Loucy (cell line): ENCODE results near the gene ZNF148.

ENCODE experiments used
- H2AFZ ChIP-seq: fragments of 200-600 bp; sonication (generic); 2 replicates; pipeline ENCODE4 v1.6.0; 2016; ENCODE audit warnings: antibody characterized with exemption, mild to moderate bottlenecking, low read length, moderate library complexity
- H3F3A ChIP-seq: fragments of 200-600 bp; 2 replicates; pipeline ENCODE4 v1.6.0; 2016; ENCODE audit warnings: antibody characterized with exemption, low read depth, mild to moderate bottlenecking
- H3K27me3 ChIP-seq: fragments of 200-600 bp; sonication (generic); 2 replicates; pipeline ENCODE4 v1.6.1; 2014; ENCODE audit warnings: low read length, mild to moderate bottlenecking; ENCODE audit not compliant: insufficient read depth, poor library complexity, severe bottlenecking
- H3K36me3 ChIP-seq: fragments of 200-600 bp; sonication (generic); 2 replicates; pipeline ENCODE4 v1.6.1; 2016; ENCODE audit warnings: low read length; ENCODE audit not compliant: insufficient read depth
- H3K4me1 ChIP-seq: fragments of 200-600 bp; sonication (generic); 2 replicates; pipeline ENCODE4 v1.5.1; 2014; ENCODE audit warnings: low read length, mild to moderate bottlenecking; ENCODE audit not compliant: insufficient read depth, poor library complexity, severe bottlenecking
- H3K4me2 ChIP-seq: fragments of 200-600 bp; sonication (generic); 2 replicates; pipeline ENCODE4 v1.6.0; 2014; ENCODE audit warnings: antibody characterized with exemption, low read length, low read depth, mild to moderate bottlenecking; ENCODE audit not compliant: poor library complexity, severe bottlenecking
- H3K4me3 ChIP-seq: fragments of 200-600 bp; sonication (generic); 2 replicates; pipeline ENCODE4 v1.5.1; 2014; ENCODE audit warnings: low read length, mild to moderate bottlenecking, mixed read lengths; ENCODE audit not compliant: poor library complexity, severe bottlenecking
- H3K79me2 ChIP-seq: fragments of 200-600 bp; sonication (generic); 2 replicates; pipeline ENCODE4 v1.6.1; 2014; ENCODE audit warnings: low read length; ENCODE audit not compliant: insufficient read depth
- H3K9ac ChIP-seq: fragments of 200-600 bp; sonication (generic); 2 replicates; pipeline ENCODE4 v1.6.0; 2014; ENCODE audit warnings: mild to moderate bottlenecking, low read depth, low read length, moderate library complexity; ENCODE audit not compliant: poor library complexity, severe bottlenecking
- H3K9me2 ChIP-seq: fragments of 200-600 bp; sonication (generic); replicated peaks from 2 replicates; pipeline ENCODE4 v1.6.1; 2016; ENCODE audit warnings: low read depth, low read length, mixed read lengths
- H3K9me3 ChIP-seq: fragments of 200-600 bp; sonication (generic); 2 replicates; pipeline ENCODE4 v1.6.1; 2014; ENCODE audit warnings: mild to moderate bottlenecking, antibody characterized with exemption, low read length, low read depth; ENCODE audit not compliant: insufficient read depth
- H4K20me1 ChIP-seq: fragments of 200-600 bp; sonication (generic); 2 replicates; pipeline ENCODE4 v1.6.0; 2014; ENCODE audit warnings: antibody characterized with exemption, low read length, mild to moderate bottlenecking; ENCODE audit not compliant: insufficient read depth, poor library complexity, severe bottlenecking
- EZH2phosphoT487 ChIP-seq: fragments of 200-600 bp; IDR thresholded peaks from 2 replicates; pipeline ENCODE4 v1.6.1; 2018; ENCODE audit warnings: antibody characterized with exemption, mild to moderate bottlenecking, moderate library complexity, borderline replicate concordance
- TF ChIP-seq, protein P1 (sequence below): fragments of 200-600 bp; sonication (generic); conservative IDR thresholded peaks from 2 replicates; pipeline ENCODE4 v1.5.1; 2014; ENCODE audit warnings: mild to moderate bottlenecking, antibody characterized with exemption, low read length

The ZNF148 gene

GRCh38 chr3:125367403-125368230 is 7.5 kb downstream of the ZNF148 start:
- Histone ChIP-seq H4K20me1 (peaks cover 75% of the 10 kb centered on the region), H3K9me2 (no peaks in the 10 kb centered on the region), H3K36me3 (peaks cover 3% of the 10 kb centered on the region; the same call in 1 of the 2 replicates)

DNA sequence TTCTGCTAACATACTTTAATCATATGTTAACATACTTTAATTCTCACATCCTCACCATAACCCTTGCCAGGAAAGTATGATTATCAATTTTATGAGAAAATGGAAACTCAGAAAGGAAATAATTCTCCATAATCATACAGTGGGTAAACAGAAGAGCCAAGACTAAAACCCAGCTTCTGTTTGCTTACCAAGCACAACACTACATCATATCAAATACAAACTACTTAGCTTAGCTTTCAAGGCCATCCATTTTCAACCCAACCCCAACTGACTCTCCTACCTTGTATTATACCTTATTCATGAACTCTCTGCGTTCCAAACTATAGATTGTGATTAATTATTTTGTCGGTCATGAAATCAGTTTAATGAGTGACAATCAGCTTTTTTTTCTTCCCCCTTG is 9.0 kb downstream of the ZNF148 start:
- Histone ChIP-seq H3K4me2 (peak overlapping the region; percentile 29), H3K9me3 (no peaks in the 10 kb centered on the region), H2AFZ (no peak overlapping the region), H3K9me2 (no peaks in the 10 kb centered on the region), H3K36me3 (peaks cover 3% of the 10 kb centered on the region; the same call in 1 of the 2 replicates), H3K79me2 (peaks cover 100% of the 10 kb centered on the region), H3K4me1 (peaks cover 17% of the 10 kb centered on the region), H4K20me1 (peaks cover 74% of the 10 kb centered on the region), H3K27me3 (no peaks in the 10 kb centered on the region), H3K9ac (no peak overlapping the region), H3K4me3 (no peak overlapping the region), H3F3A (no peaks in the 10 kb centered on the region; the same call in 1 of the 2 replicates)
- no peak for TF ChIP-seq EZH2phosphoT487
- TF ChIP-seq, protein P1, sequence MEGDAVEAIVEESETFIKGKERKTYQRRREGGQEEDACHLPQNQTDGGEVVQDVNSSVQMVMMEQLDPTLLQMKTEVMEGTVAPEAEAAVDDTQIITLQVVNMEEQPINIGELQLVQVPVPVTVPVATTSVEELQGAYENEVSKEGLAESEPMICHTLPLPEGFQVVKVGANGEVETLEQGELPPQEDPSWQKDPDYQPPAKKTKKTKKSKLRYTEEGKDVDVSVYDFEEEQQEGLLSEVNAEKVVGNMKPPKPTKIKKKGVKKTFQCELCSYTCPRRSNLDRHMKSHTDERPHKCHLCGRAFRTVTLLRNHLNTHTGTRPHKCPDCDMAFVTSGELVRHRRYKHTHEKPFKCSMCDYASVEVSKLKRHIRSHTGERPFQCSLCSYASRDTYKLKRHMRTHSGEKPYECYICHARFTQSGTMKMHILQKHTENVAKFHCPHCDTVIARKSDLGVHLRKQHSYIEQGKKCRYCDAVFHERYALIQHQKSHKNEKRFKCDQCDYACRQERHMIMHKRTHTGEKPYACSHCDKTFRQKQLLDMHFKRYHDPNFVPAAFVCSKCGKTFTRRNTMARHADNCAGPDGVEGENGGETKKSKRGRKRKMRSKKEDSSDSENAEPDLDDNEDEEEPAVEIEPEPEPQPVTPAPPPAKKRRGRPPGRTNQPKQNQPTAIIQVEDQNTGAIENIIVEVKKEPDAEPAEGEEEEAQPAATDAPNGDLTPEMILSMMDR = no peak

More at GRCh38 chr3:125367403-125368230, 7.5 kb downstream of the ZNF148 start:
- H3K9ac ChIP-seq = no peak overlapping the region
- peak overlapping the region; percentile 29 for H3K4me2 ChIP-seq
- no peak overlapping the region for H2AFZ ChIP-seq
- H3K9me3 ChIP-seq = no peaks in the 10 kb centered on the region
- H3K27me3 ChIP-seq = no peaks in the 10 kb centered on the region
- no peak overlapping the region for H3K4me3 ChIP-seq
- TF ChIP-seq, protein P1 = no peak
- TF ChIP-seq EZH2phosphoT487 = no peak
- peaks cover 100% of the 10 kb centered on the region for H3K79me2 ChIP-seq
- H3F3A ChIP-seq = no peaks in the 10 kb centered on the region; the same call in 1 of the 2 replicates
- H3K4me1 ChIP-seq = peaks cover 17% of the 10 kb centered on the region

DNA sequence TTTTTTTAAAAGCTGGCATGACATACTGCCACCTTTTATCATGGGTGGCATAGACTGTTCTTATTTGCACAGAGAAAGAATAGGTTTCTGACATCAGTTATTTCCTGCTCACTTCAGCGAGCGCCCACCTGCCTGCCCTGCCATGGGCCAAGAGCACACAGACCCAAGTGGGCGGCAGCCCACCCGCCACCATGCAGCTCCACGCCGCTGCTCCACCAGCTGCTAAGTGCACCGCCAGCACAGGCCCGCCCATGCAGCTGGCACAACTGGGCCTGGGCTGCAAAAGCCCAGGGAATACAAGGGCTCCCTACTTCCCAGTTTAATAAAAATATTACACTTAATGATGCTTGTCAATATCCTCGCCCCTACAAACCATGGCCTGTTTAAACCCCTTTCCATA is 15.4 kb downstream of the ZNF148 start:
- Histone ChIP-seq H3K4me1 (peaks cover 17% of the 10 kb centered on the region), H3K4me3 (no peak overlapping the region), H3F3A (peaks cover 10% of the 10 kb centered on the region; the same call in 1 of the 2 replicates), H4K20me1 (peaks cover 48% of the 10 kb centered on the region), H3K36me3 (peaks cover under 1% of the 10 kb centered on the region; the same call in 1 of the 2 replicates), H3K9me3 (no peaks in the 10 kb centered on the region), H3K9me2 (no peaks in the 10 kb centered on the region), H3K4me2 (peak overlapping the region; percentile 10), H3K9ac (no peak overlapping the region), H3K79me2 (peaks cover 98% of the 10 kb centered on the region), H2AFZ (no peak overlapping the region), H3K27me3 (no peaks in the 10 kb centered on the region)
- TF ChIP-seq, protein P1 = no peak
- no peak for TF ChIP-seq EZH2phosphoT487
